Inflammatory macrophage treated with lipopolysaccharide for 4 hours (primary cell): ENCODE measurements around the gene HIPK2.

Source experiments
- DNase-seq: peaks from one replicate; pipeline ENCODE4 v3.0.0-alpha.2; 2020

HIPK2 gene

GRCh38 chr7:139782932-139783331 lies 5.1 kb upstream of the HIPK2 start:
- peak; percentile 15 for DNase-seq

- peak; percentile 35 for DNase-seq
Observed at GRCh38 chr7:139777133-139777891, 486 bp downstream of the HIPK2 start.

- DNase-seq, result peak; percentile 65
Observed at GRCh38 chr7:139776486-139777132, 1.2 kb downstream of the HIPK2 start.

- peak; percentile 85 for DNase-seq
Observed at GRCh38 chr7:139775829-139776266, 1.9 kb downstream of the HIPK2 start.

- no peak for DNase-seq
Observed at GRCh38 chr7:139774376-139774775, 3.4 kb downstream of the HIPK2 start.

GRCh38 chr7:139773371-139773770 lies 4.4 kb downstream of the HIPK2 start:
- no peak for DNase-seq

GRCh38 chr7:139772873-139773272 lies 4.9 kb downstream of the HIPK2 start:
- DNase-seq, result peak; percentile 82

GRCh38 chr7:139772115-139772514 lies 5.7 kb downstream of the HIPK2 start:
- DNase-seq, result peak; percentile 79

GRCh38 chr7:139771001-139771956 lies 6.5 kb downstream of the HIPK2 start:
- DNase-seq, result peak; percentile 80

- no peak for DNase-seq
Observed at GRCh38 chr7:139769761-139770160, 8.0 kb downstream of the HIPK2 start.

- DNase-seq, result no peak
Observed at GRCh38 chr7:139769066-139769465, 8.7 kb downstream of the HIPK2 start.

- DNase-seq, result no peak
Observed at GRCh38 chr7:139768249-139768824, 9.5 kb downstream of the HIPK2 start.

- DNase-seq, result peak; percentile 52
Observed at GRCh38 chr7:139767561-139767982, 10.2 kb downstream of the HIPK2 start.

- no peak for DNase-seq
Observed at GRCh38 chr7:139765143-139765542, 12.7 kb downstream of the HIPK2 start.

- no peak for DNase-seq
Observed at GRCh38 chr7:139763330-139763729, 14.5 kb downstream of the HIPK2 start.

- DNase-seq, result no peak
Observed at GRCh38 chr7:139762886-139763285, 14.9 kb downstream of the HIPK2 start.

- no peak for DNase-seq
Observed at GRCh38 chr7:139758388-139758787, 19.4 kb downstream of the HIPK2 start.

GRCh38 chr7:139757968-139758367 lies 19.8 kb downstream of the HIPK2 start:
- no peak for DNase-seq

GRCh38 chr7:139753693-139754111 lies 24.1 kb downstream of the HIPK2 start:
- no peak for DNase-seq

- no peak for DNase-seq
Observed at GRCh38 chr7:139753081-139753692, 24.6 kb downstream of the HIPK2 start.

GRCh38 chr7:139752604-139753003 lies 25.2 kb downstream of the HIPK2 start:
- no peak for DNase-seq

- no peak for DNase-seq
Observed at GRCh38 chr7:139752148-139752547, 25.6 kb downstream of the HIPK2 start.
